Measurements from ENCODE around the gene TNK2. TPM values are rescaled to one million over a fixed set of nuclear protein-coding genes. Genes with fewer than 3 reads are reported as not detected.

TNK2 gene
- total and polyA plus RNA-seq, 2 of the 8 experiments (the other 6 are each of a cell fraction or from before 2014, with no cell fraction given): 10.4 to 33.9 TPM

DNA sequence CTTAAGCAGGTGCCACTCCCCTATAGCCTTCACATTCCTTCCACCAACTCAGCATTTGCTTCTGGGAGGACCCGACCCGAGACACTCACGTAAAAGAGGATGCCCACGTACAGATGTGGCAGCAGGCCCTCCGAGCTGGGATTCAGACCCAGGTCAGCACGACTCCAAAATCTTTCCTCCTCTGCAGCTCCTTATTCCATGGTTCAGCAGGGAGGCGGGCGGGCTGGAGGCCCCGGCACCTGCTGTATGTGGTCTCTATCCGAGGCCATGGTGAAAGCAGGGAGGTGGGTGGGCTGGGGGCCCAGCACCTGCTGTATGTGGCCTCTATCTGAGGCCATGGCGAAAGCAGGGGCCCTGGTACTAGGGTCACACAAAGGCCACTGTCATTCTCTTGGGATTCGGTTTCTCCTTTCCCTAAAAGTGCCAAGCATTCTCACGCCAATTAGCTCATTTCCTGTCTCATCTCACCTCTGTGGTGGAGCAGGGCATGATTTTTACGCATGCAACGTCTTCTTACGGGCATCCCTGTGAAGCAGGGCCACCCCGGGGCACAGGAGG, 90.7 kb downstream of the TNK2 start (continued):
- TF ChIP-seq, protein P1, sequence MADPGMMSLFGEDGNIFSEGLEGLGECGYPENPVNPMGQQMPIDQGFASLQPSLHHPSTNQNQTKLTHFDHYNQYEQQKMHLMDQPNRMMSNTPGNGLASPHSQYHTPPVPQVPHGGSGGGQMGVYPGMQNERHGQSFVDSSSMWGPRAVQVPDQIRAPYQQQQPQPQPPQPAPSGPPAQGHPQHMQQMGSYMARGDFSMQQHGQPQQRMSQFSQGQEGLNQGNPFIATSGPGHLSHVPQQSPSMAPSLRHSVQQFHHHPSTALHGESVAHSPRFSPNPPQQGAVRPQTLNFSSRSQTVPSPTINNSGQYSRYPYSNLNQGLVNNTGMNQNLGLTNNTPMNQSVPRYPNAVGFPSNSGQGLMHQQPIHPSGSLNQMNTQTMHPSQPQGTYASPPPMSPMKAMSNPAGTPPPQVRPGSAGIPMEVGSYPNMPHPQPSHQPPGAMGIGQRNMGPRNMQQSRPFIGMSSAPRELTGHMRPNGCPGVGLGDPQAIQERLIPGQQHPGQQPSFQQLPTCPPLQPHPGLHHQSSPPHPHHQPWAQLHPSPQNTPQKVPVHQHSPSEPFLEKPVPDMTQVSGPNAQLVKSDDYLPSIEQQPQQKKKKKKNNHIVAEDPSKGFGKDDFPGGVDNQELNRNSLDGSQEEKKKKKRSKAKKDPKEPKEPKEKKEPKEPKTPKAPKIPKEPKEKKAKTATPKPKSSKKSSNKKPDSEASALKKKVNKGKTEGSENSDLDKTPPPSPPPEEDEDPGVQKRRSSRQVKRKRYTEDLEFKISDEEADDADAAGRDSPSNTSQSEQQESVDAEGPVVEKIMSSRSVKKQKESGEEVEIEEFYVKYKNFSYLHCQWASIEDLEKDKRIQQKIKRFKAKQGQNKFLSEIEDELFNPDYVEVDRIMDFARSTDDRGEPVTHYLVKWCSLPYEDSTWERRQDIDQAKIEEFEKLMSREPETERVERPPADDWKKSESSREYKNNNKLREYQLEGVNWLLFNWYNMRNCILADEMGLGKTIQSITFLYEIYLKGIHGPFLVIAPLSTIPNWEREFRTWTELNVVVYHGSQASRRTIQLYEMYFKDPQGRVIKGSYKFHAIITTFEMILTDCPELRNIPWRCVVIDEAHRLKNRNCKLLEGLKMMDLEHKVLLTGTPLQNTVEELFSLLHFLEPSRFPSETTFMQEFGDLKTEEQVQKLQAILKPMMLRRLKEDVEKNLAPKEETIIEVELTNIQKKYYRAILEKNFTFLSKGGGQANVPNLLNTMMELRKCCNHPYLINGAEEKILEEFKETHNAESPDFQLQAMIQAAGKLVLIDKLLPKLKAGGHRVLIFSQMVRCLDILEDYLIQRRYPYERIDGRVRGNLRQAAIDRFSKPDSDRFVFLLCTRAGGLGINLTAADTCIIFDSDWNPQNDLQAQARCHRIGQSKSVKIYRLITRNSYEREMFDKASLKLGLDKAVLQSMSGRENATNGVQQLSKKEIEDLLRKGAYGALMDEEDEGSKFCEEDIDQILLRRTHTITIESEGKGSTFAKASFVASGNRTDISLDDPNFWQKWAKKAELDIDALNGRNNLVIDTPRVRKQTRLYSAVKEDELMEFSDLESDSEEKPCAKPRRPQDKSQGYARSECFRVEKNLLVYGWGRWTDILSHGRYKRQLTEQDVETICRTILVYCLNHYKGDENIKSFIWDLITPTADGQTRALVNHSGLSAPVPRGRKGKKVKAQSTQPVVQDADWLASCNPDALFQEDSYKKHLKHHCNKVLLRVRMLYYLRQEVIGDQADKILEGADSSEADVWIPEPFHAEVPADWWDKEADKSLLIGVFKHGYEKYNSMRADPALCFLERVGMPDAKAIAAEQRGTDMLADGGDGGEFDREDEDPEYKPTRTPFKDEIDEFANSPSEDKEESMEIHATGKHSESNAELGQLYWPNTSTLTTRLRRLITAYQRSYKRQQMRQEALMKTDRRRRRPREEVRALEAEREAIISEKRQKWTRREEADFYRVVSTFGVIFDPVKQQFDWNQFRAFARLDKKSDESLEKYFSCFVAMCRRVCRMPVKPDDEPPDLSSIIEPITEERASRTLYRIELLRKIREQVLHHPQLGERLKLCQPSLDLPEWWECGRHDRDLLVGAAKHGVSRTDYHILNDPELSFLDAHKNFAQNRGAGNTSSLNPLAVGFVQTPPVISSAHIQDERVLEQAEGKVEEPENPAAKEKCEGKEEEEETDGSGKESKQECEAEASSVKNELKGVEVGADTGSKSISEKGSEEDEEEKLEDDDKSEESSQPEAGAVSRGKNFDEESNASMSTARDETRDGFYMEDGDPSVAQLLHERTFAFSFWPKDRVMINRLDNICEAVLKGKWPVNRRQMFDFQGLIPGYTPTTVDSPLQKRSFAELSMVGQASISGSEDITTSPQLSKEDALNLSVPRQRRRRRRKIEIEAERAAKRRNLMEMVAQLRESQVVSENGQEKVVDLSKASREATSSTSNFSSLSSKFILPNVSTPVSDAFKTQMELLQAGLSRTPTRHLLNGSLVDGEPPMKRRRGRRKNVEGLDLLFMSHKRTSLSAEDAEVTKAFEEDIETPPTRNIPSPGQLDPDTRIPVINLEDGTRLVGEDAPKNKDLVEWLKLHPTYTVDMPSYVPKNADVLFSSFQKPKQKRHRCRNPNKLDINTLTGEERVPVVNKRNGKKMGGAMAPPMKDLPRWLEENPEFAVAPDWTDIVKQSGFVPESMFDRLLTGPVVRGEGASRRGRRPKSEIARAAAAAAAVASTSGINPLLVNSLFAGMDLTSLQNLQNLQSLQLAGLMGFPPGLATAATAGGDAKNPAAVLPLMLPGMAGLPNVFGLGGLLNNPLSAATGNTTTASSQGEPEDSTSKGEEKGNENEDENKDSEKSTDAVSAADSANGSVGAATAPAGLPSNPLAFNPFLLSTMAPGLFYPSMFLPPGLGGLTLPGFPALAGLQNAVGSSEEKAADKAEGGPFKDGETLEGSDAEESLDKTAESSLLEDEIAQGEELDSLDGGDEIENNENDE (IDR thresholded peaks at IDR 0.05; ENCODE audit: insufficient replicate concordance, low read length): no peak
- TF ChIP-seq NANOG (IDR thresholded peaks at IDR 0.05; ENCODE audit: insufficient read depth, low read depth, low read length, poor library complexity, severe bottlenecking) (no peak), SIRT6 (IDR thresholded peaks at IDR 0.05; ENCODE audit: low read length) (no peak), YY1 (IDR thresholded peaks at IDR 0.05; ENCODE audit: low read depth, low read length) (no peak), SIX5 (IDR thresholded peaks at IDR 0.05; ENCODE audit: low read depth, low read length) (no peak), CBX5 (IDR thresholded peaks at IDR 0.05; ENCODE audit: low read depth, low read length) (no peak), GABPA (IDR thresholded peaks at IDR 0.05; ENCODE audit: borderline replicate concordance, insufficient read depth, low read length) (no peak), FOSL1 (IDR thresholded peaks at IDR 0.05; ENCODE audit: insufficient read depth, low read depth, low read length) (no peak), RAD21 (IDR thresholded peaks at IDR 0.05 in 1 of 2, conservative IDR thresholded peaks at IDR 0.05 in 1 of 2; ENCODE audit: low read depth in 2 of 2, low read length in 2 of 2) (no peak)
- TF ChIP-seq, protein P2, sequence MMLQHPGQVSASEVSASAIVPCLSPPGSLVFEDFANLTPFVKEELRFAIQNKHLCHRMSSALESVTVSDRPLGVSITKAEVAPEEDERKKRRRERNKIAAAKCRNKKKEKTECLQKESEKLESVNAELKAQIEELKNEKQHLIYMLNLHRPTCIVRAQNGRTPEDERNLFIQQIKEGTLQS (IDR thresholded peaks at IDR 0.05; ENCODE audit: insufficient read depth, low read depth, low read length): no peak
